ENCODE results near the gene FANCC.

DNA sequence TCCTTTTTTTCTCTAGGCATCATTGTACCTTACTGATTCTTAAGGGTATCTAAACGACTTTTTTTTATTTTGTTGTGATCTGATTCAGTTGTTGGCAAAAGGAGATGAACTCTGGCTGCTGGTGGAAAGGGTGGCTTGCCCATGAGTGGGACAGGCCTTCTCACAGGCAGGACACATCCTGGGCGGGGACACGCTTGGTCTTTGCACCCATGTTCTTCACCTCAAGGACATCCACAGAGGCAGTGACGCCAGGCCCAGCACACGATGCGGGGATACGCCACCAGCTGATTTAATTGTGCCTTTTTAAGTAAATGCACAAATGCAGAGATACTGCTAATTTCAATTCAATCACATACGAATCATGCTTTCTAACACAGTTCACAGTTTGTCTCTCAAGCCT is 208.1 kb downstream of the FANCC start:
- TF ChIP-seq, protein P1, sequence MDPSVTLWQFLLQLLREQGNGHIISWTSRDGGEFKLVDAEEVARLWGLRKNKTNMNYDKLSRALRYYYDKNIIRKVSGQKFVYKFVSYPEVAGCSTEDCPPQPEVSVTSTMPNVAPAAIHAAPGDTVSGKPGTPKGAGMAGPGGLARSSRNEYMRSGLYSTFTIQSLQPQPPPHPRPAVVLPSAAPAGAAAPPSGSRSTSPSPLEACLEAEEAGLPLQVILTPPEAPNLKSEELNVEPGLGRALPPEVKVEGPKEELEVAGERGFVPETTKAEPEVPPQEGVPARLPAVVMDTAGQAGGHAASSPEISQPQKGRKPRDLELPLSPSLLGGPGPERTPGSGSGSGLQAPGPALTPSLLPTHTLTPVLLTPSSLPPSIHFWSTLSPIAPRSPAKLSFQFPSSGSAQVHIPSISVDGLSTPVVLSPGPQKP (IDR thresholded peaks at IDR 0.05; ENCODE audit: borderline replicate concordance, low read depth, low read length), result no peak
- TF ChIP-seq, protein P2, sequence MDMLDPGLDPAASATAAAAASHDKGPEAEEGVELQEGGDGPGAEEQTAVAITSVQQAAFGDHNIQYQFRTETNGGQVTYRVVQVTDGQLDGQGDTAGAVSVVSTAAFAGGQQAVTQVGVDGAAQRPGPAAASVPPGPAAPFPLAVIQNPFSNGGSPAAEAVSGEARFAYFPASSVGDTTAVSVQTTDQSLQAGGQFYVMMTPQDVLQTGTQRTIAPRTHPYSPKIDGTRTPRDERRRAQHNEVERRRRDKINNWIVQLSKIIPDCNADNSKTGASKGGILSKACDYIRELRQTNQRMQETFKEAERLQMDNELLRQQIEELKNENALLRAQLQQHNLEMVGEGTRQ (IDR thresholded peaks at IDR 0.05; ENCODE audit: low read depth, low read length), result no peak
- TF ChIP-seq, protein P3, sequence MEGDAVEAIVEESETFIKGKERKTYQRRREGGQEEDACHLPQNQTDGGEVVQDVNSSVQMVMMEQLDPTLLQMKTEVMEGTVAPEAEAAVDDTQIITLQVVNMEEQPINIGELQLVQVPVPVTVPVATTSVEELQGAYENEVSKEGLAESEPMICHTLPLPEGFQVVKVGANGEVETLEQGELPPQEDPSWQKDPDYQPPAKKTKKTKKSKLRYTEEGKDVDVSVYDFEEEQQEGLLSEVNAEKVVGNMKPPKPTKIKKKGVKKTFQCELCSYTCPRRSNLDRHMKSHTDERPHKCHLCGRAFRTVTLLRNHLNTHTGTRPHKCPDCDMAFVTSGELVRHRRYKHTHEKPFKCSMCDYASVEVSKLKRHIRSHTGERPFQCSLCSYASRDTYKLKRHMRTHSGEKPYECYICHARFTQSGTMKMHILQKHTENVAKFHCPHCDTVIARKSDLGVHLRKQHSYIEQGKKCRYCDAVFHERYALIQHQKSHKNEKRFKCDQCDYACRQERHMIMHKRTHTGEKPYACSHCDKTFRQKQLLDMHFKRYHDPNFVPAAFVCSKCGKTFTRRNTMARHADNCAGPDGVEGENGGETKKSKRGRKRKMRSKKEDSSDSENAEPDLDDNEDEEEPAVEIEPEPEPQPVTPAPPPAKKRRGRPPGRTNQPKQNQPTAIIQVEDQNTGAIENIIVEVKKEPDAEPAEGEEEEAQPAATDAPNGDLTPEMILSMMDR (conservative IDR thresholded peaks at IDR 0.05; ENCODE audit: low read depth, low read length), result no peak
- no peak for TF ChIP-seq POLR2A (IDR thresholded peaks at IDR 0.05; ENCODE audit: low read depth, low read length)
- no peak for TF ChIP-seq RAD21 (IDR thresholded peaks at IDR 0.05; ENCODE audit: low read length)
- no peak for TF ChIP-seq CHD1 (IDR thresholded peaks at IDR 0.05; ENCODE audit: low read depth, low read length)

All from IMR-90 (cell line).